Muscle of leg (tissue), 11 donors: Measurements from ENCODE around the gene DPM1. TPM values are rescaled to one million over a fixed set of nuclear protein-coding genes. Genes with fewer than 3 reads are reported as not detected.
A peak's percentile ranks its signal among the peaks of the same experiment; 100 is the strongest.

Experiments
- DNase-seq: peaks from one replicate; pipeline ENCODE4 v3.0.0; 2013
- H3K27ac ChIP-seq: one replicate; pipeline ENCODE4 v1.5.1; 2013; ENCODE audit warnings: mild to moderate bottlenecking, low read length, control low read depth
- H3K27me3 ChIP-seq: one replicate; pipeline ENCODE4 v1.6.1; 2013; ENCODE audit warnings: low read length; ENCODE audit not compliant: control insufficient read depth, insufficient read depth
- H3K36me3 ChIP-seq: one replicate; pipeline ENCODE4 v1.6.1; 2013; ENCODE audit warnings: low read length; ENCODE audit not compliant: control insufficient read depth, insufficient read depth
- H3K4me1 ChIP-seq: one replicate; pipeline ENCODE4 v1.6.1; 2013; ENCODE audit warnings: low read length; ENCODE audit not compliant: control insufficient read depth, insufficient read depth
- H3K4me3 ChIP-seq: one replicate; pipeline ENCODE4 v1.5.1; 2013; ENCODE audit warnings: low read length, control low read depth
- H3K9me3 ChIP-seq: replicated peaks from 2 replicates; pipeline ENCODE4 v1.6.1; 2013; ENCODE audit warnings: low read depth, low read length; ENCODE audit not compliant: control insufficient read depth
- WGBS: methylation state at CpG from one replicate; pipeline ENCODE4 v1.1.5; 2013; ENCODE audit warnings: missing lambda C conversion rate; ENCODE audit not compliant: insufficient coverage; 5-methylcytosine and 5-hydroxymethylcytosine counted together
- polyA plus RNA-seq, 8 donors: library from polyadenylated mRNA; unstranded; fragments of 120-200 nt; gene quantifications; one replicate each; pipeline versions ENCODE4 v1.2.1 to v1.2.3, GENCODE V29; 2013; ENCODE audit warnings: inconsistent platforms in 1 of 8, low replicate concordance in 1 of 8; ENCODE audit not compliant: insufficient read length in 8 of 8, insufficient read depth in 1 of 8
- total RNA-seq: library from RNA; stranded (reverse); fragments of 120-200 nt; gene quantifications from one replicate; pipeline ENCODE4 v1.2.4, GENCODE V29; 2013

DPM1 gene
- total and polyA plus RNA-seq, 9 donors: 41.1 to 52.3 (median 46.0) TPM

DNA sequence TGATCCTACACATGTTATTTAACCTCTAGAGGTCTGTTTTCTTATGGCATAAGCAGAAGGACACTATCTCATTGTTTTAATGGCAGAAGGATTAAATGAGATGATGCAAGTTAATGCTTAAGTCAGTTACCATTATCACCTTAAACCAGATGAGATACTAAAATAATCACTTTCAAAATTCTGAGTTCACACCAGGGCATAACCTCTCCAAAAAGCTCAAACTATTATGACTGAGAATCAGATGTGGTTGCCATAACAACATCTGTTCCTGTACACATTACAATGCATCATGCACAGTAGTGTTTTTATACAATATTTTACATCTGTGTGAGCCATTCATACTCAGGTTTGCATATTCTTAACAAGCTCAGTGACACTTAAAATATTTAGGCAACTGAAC lies 37.3 kb downstream of the DPM1 start:
- Histone ChIP-seq H3K4me3 (no peak overlapping the region), H3K27me3 (no peaks in the 10 kb centered on the region), H3K9me3 (no peaks in the 10 kb centered on the region), H3K4me1 (peaks cover 10% of the 10 kb centered on the region), H3K36me3 (peaks cover 17% of the 10 kb centered on the region), H3K27ac (no peak overlapping the region)
- DNase-seq: peak; percentile 41

DNA sequence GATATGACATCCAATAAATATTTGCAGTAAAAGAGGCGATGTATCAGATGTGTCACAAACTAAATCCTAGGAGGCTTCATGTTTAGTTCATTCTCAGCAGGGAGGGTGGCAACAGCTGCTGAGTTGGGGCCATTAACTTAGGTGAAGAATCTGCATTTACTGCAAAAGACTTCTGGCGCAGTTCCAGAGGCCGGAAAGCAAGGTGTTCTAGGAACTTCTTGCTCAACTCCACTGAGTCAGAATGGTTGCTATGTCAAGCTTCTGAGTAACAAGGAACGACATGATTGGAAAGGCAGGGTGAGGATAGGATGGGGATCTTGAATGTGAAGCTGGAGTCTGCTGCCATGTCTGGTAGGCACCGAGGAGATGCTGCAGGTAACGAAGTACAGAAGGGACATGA lies 38.8 kb downstream of the DPM1 start:
- no peak for DNase-seq
- Histone ChIP-seq H3K27me3 (no peaks in the 10 kb centered on the region), H3K4me3 (no peak overlapping the region), H3K4me1 (peaks cover 13% of the 10 kb centered on the region), H3K9me3 (no peaks in the 10 kb centered on the region), H3K27ac (no peak overlapping the region), H3K36me3 (peaks cover 17% of the 10 kb centered on the region)
- WGBS: 72% methylated on average over 5 of the region's 6 CpGs

- H3K4me3 ChIP-seq: no peak overlapping the region
- peak; percentile 29 for DNase-seq
- no peak overlapping the region for H3K27ac ChIP-seq
- peaks cover 15% of the 10 kb centered on the region for H3K36me3 ChIP-seq
- H3K4me1 ChIP-seq: peaks cover 10% of the 10 kb centered on the region
- no peaks in the 10 kb centered on the region for H3K9me3 ChIP-seq
- no CpG with 5 or more reads among the region's 3 CpGs for WGBS
- H3K27me3 ChIP-seq: no peaks in the 10 kb centered on the region
Measured at GRCh38 chr20:50918403-50918802, 39.9 kb downstream of the DPM1 start.

DNA sequence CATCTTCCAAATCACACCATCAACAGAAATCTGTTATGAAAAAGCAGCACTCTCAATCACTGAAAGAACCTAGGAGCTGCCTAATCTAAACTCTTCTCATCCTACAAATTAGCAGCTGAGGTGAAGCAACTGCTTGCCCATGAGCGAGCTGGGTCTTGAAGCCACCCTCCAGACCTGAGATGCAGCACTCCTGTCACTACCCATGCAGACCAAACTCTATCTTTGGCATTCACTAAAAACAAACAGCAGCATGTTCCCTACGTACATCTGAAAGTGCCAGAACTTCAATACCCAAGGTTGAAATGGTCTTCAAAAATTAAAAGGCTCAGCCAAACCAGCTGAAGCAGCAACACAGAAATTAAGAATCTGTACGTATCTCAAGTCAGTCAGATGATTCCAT lies 41.4 kb downstream of the DPM1 start:
- peaks cover 8% of the 10 kb centered on the region for H3K4me1 ChIP-seq
- WGBS: 82% methylated on average over 2 of the region's 3 CpGs
- H3K4me3 ChIP-seq: no peak overlapping the region
- DNase-seq: no peak
- no peaks in the 10 kb centered on the region for H3K27me3 ChIP-seq
- no peak overlapping the region for H3K27ac ChIP-seq
- H3K36me3 ChIP-seq: peaks cover 9% of the 10 kb centered on the region
- H3K9me3 ChIP-seq: no peaks in the 10 kb centered on the region

- H3K4me3 ChIP-seq: no peak overlapping the region
- WGBS: 58% methylated on average over 3 of the region's 5 CpGs
- H3K27ac ChIP-seq: no peak overlapping the region
- H3K9me3 ChIP-seq: no peaks in the 10 kb centered on the region
- H3K4me1 ChIP-seq: peaks cover 7% of the 10 kb centered on the region
- DNase-seq: peak; percentile 38
- no peaks in the 10 kb centered on the region for H3K27me3 ChIP-seq
- H3K36me3 ChIP-seq: peaks cover 9% of the 10 kb centered on the region
Measured at GRCh38 chr20:50916257-50916656, 42.1 kb downstream of the DPM1 start.

DNA sequence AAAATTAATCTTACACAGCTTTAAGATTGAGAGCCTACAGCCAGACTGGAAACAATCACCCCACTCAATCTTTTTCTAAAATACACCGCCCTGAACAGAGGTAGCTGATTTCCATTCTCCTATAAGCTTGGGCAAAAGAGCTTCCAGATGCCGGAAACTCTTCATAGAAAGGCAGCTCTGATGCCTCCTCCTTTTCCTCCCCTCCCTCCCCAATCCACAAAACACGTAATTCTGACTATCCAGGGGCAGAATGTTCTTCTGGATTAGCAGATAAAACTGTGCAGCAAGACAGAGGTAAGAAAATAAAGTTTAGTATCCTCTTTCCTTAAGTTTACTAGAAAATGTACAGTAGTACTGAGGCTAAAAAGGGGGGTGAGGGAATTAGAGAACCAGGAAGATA lies 42.9 kb downstream of the DPM1 start:
- Histone ChIP-seq H3K36me3 (peaks cover 9% of the 10 kb centered on the region), H3K4me3 (no peak overlapping the region), H3K27me3 (no peaks in the 10 kb centered on the region), H3K9me3 (no peaks in the 10 kb centered on the region), H3K4me1 (peaks cover 7% of the 10 kb centered on the region), H3K27ac (no peak overlapping the region)
- 27% methylated on average over 2 of the region's 3 CpGs for WGBS
- DNase-seq: peak; percentile 37

DNA sequence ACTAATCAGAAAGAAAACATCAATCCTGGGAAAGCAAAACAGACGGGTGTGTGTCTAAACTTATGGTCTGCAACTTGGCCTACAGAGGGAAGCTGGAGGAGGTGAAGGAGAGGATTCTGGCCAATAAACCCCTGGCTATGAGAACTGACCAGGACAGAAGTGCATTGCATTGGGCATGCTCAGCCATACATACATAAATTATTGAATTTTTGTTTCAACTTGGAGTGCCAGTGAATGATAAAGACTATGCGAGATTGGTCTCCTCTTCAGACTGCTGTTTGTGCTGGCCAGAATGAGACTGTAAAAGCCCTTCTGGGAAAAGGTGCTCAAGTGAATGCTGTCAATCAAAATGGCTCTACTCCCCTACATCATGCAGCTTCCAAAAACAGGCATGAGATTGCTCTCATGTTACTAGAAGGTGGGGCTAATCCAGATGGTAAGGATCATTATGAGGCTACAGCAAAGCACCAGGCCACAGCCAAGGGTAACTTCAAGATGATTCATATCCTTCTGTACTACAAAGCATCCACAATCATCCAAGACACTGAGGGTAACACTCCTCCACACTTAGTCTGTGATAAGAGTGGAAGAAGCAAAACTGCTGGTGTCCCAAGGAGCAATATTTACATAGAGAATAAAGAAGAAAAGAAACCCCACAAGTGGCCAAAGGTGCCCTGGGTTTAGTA lies 44.5 kb downstream of the DPM1 start:
- H3K4me3 ChIP-seq: no peak overlapping the region
- DNase-seq: no peak
- WGBS: no CpG with 5 or more reads among the region's 2 CpGs
- H3K27ac ChIP-seq: no peak overlapping the region
- peaks cover 4% of the 10 kb centered on the region for H3K36me3 ChIP-seq
- H3K4me1 ChIP-seq: peaks cover 7% of the 10 kb centered on the region
- H3K27me3 ChIP-seq: no peaks in the 10 kb centered on the region
- H3K9me3 ChIP-seq: no peaks in the 10 kb centered on the region

DNA sequence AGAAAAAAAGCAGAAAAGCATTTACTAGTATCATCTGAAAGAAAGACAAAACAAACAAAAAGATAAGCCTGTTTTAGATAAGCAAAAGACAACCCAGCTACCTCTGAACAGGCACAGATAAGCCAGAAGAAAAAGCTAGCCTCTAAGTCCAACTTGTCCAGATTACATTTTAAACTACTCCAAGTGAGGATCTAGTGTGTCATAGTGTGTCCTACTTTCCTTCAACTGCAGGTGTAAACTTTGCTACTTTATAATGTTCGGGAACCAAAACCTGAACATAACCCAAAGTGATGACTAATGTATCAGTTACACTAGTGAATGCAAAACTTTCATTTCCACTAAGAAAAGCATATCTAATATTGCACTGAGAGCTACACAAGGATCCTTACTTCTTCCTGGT lies 46.6 kb downstream of the DPM1 start:
- peaks cover 5% of the 10 kb centered on the region for H3K4me1 ChIP-seq

GRCh38 chr20:50911030-50911429 lies 47.3 kb downstream of the DPM1 start:
- Histone ChIP-seq H3K36me3 (peaks cover 9% of the 10 kb centered on the region), H3K27ac (no peak overlapping the region), H3K27me3 (no peaks in the 10 kb centered on the region), H3K9me3 (no peaks in the 10 kb centered on the region), H3K4me3 (no peak overlapping the region), H3K4me1 (peaks cover 2% of the 10 kb centered on the region)
- no CpG with 5 or more reads among the region's 3 CpGs for WGBS
- DNase-seq: peak; percentile 61

More for the DNA sequence above, 46.6 kb downstream of the DPM1 start:
- Histone ChIP-seq H3K9me3 (no peaks in the 10 kb centered on the region), H3K4me3 (no peak overlapping the region), H3K27me3 (no peaks in the 10 kb centered on the region), H3K36me3 (peaks cover 9% of the 10 kb centered on the region), H3K27ac (no peak overlapping the region)
- no CpG with 5 or more reads among the region's 1 CpG for WGBS
- DNase-seq: no peak

DNA sequence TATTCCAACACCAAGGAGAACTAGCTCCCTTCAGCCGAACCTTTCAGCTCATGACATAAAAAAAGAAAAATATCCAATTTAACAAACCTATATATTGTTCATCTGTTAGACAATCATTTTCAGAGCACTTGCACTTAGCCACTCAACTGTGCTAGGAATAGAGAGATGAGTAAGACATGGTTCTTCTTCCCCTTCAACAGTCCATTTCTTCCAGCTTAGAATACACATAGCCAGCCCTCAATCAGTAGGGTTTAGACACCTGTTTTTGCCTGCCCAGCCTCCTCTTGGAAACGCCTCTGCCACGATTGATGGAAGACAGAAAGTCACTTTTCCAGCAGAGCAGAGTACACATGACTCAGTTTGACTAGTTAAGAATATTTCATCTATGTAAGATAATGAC lies 48.9 kb downstream of the DPM1 start:
- no peak for DNase-seq
- H3K4me3 ChIP-seq: no peak overlapping the region
- no peaks in the 10 kb centered on the region for H3K4me1 ChIP-seq
- no peak overlapping the region for H3K27ac ChIP-seq
- H3K9me3 ChIP-seq: no peaks in the 10 kb centered on the region
- WGBS: no CpG with 5 or more reads among the region's 3 CpGs
- H3K36me3 ChIP-seq: peaks cover 9% of the 10 kb centered on the region
- no peaks in the 10 kb centered on the region for H3K27me3 ChIP-seq

DNA sequence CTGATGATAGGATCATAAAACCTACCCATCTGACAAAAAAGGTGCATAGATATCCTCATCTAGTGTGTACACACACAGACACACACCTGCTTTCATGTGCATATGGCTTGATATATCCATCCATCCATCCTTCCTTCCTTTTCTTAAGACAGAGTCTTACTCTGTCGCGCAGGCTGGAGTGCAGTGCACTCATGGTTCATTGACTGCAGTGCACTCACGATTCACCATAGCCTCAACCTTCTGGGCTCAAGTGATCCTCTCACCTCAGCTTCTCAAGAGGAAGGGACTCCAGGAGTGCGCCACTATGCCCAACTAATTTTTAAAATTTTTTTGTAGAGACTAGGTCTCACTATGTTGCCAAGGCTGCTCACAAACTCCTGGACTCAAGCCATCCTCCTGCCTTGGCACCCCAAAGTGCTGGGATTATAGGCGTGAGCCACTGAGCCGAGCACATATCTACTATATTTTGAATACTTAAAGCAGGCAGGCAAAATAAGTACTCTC lies 54.2 kb downstream of the DPM1 start:
- Histone ChIP-seq H3K4me3 (no peak overlapping the region), H3K9me3 (no peaks in the 10 kb centered on the region), H3K36me3 (peaks cover 40% of the 10 kb centered on the region), H3K27me3 (no peaks in the 10 kb centered on the region), H3K4me1 (no peaks in the 10 kb centered on the region), H3K27ac (no peak overlapping the region)
- 69% methylated on average over 3 of the region's 6 CpGs for WGBS
- DNase-seq: no peak
